Panc1 (cell line): ENCODE measurements around the gene SND1. TPM values are rescaled to one million over a fixed set of nuclear protein-coding genes. Genes with fewer than 3 reads are reported as not detected.

Source experiments
- ATAC-seq: fragments of 200-7000 bp; cut with Tn5 transposase; 2 replicates; pipeline ENCODE4 v1.9.1; 2020; ENCODE audit warnings: mild to moderate bottlenecking, moderate library complexity
- BruUV-seq: library from RNA; stranded (reverse); fragments of 400-500 nt; replicated peaks from 2 replicates; lab custom pipeline; 2021; lab: Mats Ljungman, UMichigan
- CTCF ChIA-PET: fragments of 300-600 bp; sonication (Branson Sonifier 250); formaldehyde crosslinking; loops from one replicate; lab custom pipeline; 2022; ENCODE audit warnings: antibody characterized with exemption; lab: Charles Lee
- POLR2A ChIA-PET: fragments of 300-600 bp; sonication (Branson Sonifier 250); formaldehyde crosslinking; loops from one replicate; lab custom pipeline; 2022; ENCODE audit warnings: antibody characterized with exemption; lab: Charles Lee
- DNase-seq: peaks from one replicate; pipeline ENCODE4 v3.0.0-alpha.2; 2010; ENCODE audit warnings: low read depth, low spot score
- H3K27ac ChIP-seq: 2 replicates; pipeline ENCODE4 v1.5.1; 2011; ENCODE audit warnings: mild to moderate bottlenecking, low read length, inconsistent platforms
- H3K27me3 ChIP-seq: fragments of 200-500 bp; sonication (Bioruptor generic); 2 replicates; pipeline ENCODE4 v1.6.0; 2014; ENCODE audit warnings: low read length, inconsistent platforms; ENCODE audit not compliant: control insufficient read depth, insufficient read depth
- H3K36me3 ChIP-seq: fragments of 200-500 bp; sonication (Bioruptor generic); 2 replicates; pipeline ENCODE4 v1.5.1; 2014; ENCODE audit warnings: inconsistent platforms, mild to moderate bottlenecking, low read length, moderate library complexity; ENCODE audit not compliant: control insufficient read depth, insufficient read depth
- H3K4me1 ChIP-seq: 2 replicates; pipeline ENCODE4 v1.5.1; 2011; ENCODE audit warnings: inconsistent platforms, mild to moderate bottlenecking, low read length, moderate library complexity; ENCODE audit not compliant: control insufficient read depth, insufficient read depth
- H3K4me3 ChIP-seq, 2 experiments: 2 replicates each; pipeline ENCODE4 v1.5.1; 2011 to 2012; ENCODE audit warnings: low read depth in 2 of 2, low read length in 2 of 2, mild to moderate bottlenecking in 2 of 2, inconsistent platforms in 1 of 2, moderate library complexity in 1 of 2
- H3K9me3 ChIP-seq: fragments of 200-500 bp; sonication (Bioruptor generic); 2 replicates; pipeline ENCODE4 v1.5.1; 2014; ENCODE audit warnings: low read depth, mild to moderate bottlenecking, inconsistent platforms, low read length, moderate library complexity; ENCODE audit not compliant: control insufficient read depth, insufficient read depth
- CTCF ChIP-seq: fragments of 450-650 bp; IDR thresholded peaks from 2 replicates; pipeline ENCODE4 v1.5.1; 2017; ENCODE audit warnings: mild to moderate bottlenecking
- POLR2AphosphoS5 ChIP-seq: IDR thresholded peaks from 2 replicates; pipeline ENCODE4 v1.6.1; 2012; ENCODE audit warnings: mild to moderate bottlenecking, low read depth, low read length, moderate library complexity
- REST ChIP-seq, 2 experiments: IDR thresholded peaks; 2 replicates each; pipeline ENCODE4 v1.6.1; 2011 to 2012; ENCODE audit warnings: low read depth in 2 of 2, control low read depth in 1 of 2, low read length in 1 of 2, mild to moderate bottlenecking in 1 of 2, moderate library complexity in 1 of 2; ENCODE audit not compliant: insufficient read depth in 1 of 2
- SIN3A ChIP-seq: IDR thresholded peaks from 2 replicates; pipeline ENCODE4 v1.6.1; 2012; ENCODE audit warnings: low read depth, mild to moderate bottlenecking, low read length, moderate library complexity, borderline replicate concordance; ENCODE audit not compliant: insufficient read depth
- TCF7L2 ChIP-seq: IDR thresholded peaks from 2 replicates; pipeline ENCODE4 v1.6.1; 2011; ENCODE audit warnings: mild to moderate bottlenecking, low read depth, low read length, inconsistent platforms
- in situ Hi-C: cut with HindIII; loops from 2 replicates; pipeline ENCODE4 v1.10.0; 2016; ENCODE audit warnings: low sequenced_read_pairs, low pct_unique_long_range_greater_than_20kb
- intact Hi-C: fragments of 100-400 bp; cut with micrococcal nuclease; formaldehyde crosslinking; loops from one replicate; pipeline ENCODE4 v1.10.0; 2022; ENCODE audit not compliant: unreplicated experiment
- total RNA-seq: library from RNA; stranded (reverse); gene quantifications from one replicate; pipeline ENCODE4 v1.2.1, GENCODE V29; 2021; ENCODE audit not compliant: unreplicated experiment

Gene SND1
- total RNA-seq, 1 experiment from 2014 or later, result 176 TPM

- TF ChIP-seq SIN3A (no peak), CTCF (no peak), POLR2AphosphoS5 (no peak), TCF7L2 (no peak), REST (IDR thresholded peaks at IDR 0.05; ENCODE audit: insufficient read depth in 1 of 2, low read depth in 2 of 2, low read length in 1 of 2) (no peak)
- ChIA-PET CTCF (no interaction called here), POLR2A (no interaction called here)
- DNase-seq, result no peak
- Histone ChIP-seq H3K4me3 (no peak overlapping the region), H3K27ac (no peak overlapping the region), H3K4me1 (no peaks in the 10 kb centered on the region), H3K27me3 (no peaks in the 10 kb centered on the region), H3K36me3 (no peaks in the 10 kb centered on the region), H3K9me3 (no peaks in the 10 kb centered on the region)
- intact Hi-C loops (no loop called here), in situ Hi-C loops (no loop called here)
- ATAC-seq, result no peak
- no TSS peak for BruUV-seq
These were observed 307.8 kb downstream of the SND1 start for GRCh38 chr7:127959770-127960169.

GRCh38 chr7:127961786-127962453 is 309.9 kb downstream of the SND1 start:
- in situ Hi-C loops (no loop called here), intact Hi-C loops (no loop called here)
- CTCF ChIA-PET, result no interaction called here
- TF ChIP-seq SIN3A, result no peak
- TF ChIP-seq POLR2AphosphoS5, result no peak
- no peak for TF ChIP-seq TCF7L2
- TF ChIP-seq CTCF, result no peak
- TF ChIP-seq REST (IDR thresholded peaks at IDR 0.05; ENCODE audit: insufficient read depth in 1 of 2, low read depth in 2 of 2, low read length in 1 of 2), result no peak
- Histone ChIP-seq H3K27ac (no peak overlapping the region), H3K4me1 (no peaks in the 10 kb centered on the region), H3K27me3 (no peaks in the 10 kb centered on the region), H3K36me3 (no peaks in the 10 kb centered on the region), H3K4me3 (no peak overlapping the region), H3K9me3 (no peaks in the 10 kb centered on the region)
- DNase-seq, result no peak
- BruUV-seq, result no TSS peak
- POLR2A ChIA-PET, result no interaction called here
- ATAC-seq, result no peak
